HFF-Myc (cell line): Measurements from ENCODE around the gene RALGAPA2.

Experiments used
- DNase-seq: peaks from one replicate; pipeline ENCODE4 v3.0.0-alpha.2; 2011; ENCODE audit warnings: low read depth; ENCODE audit errors: extremely low read depth
- H3K4me3 ChIP-seq: replicated peaks from 2 replicates; pipeline ENCODE4 v1.5.1; 2011; ENCODE audit warnings: low read depth, mild to moderate bottlenecking, control low read depth, low read length
- CTCF ChIP-seq: IDR thresholded peaks from 2 replicates; pipeline ENCODE4 v1.5.1; 2012; ENCODE audit warnings: mild to moderate bottlenecking, low read depth, low read length, control low read depth; ENCODE audit errors: missing control alignments

Gene RALGAPA2

GRCh38 chr20:20573797-20574196 lies 138.6 kb downstream of the RALGAPA2 start:
- no peak for DNase-seq
- H3K4me3 ChIP-seq: no peak overlapping the region
- no peak for TF ChIP-seq CTCF

- no peak for TF ChIP-seq CTCF
- no peak overlapping the region for H3K4me3 ChIP-seq
- DNase-seq: no peak
Measured at GRCh38 chr20:20571068-20571780, 141.2 kb downstream of the RALGAPA2 start.

- DNase-seq: no peak
- TF ChIP-seq CTCF: peak; percentile 70
- H3K4me3 ChIP-seq: no peak overlapping the region
Measured at GRCh38 chr20:20568604-20569205, 143.7 kb downstream of the RALGAPA2 start.

GRCh38 chr20:20567712-20568111 lies 144.7 kb downstream of the RALGAPA2 start:
- DNase-seq: no peak
- no peak overlapping the region for H3K4me3 ChIP-seq
- TF ChIP-seq CTCF: no peak

GRCh38 chr20:20566516-20566915 lies 145.9 kb downstream of the RALGAPA2 start:
- no peak for TF ChIP-seq CTCF
- no peak overlapping the region for H3K4me3 ChIP-seq
- DNase-seq: no peak

GRCh38 chr20:20564279-20564678 lies 148.2 kb downstream of the RALGAPA2 start:
- H3K4me3 ChIP-seq: no peak overlapping the region
- DNase-seq: no peak
- no peak for TF ChIP-seq CTCF

GRCh38 chr20:20562507-20562906 lies 149.9 kb downstream of the RALGAPA2 start:
- no peak for DNase-seq
- TF ChIP-seq CTCF: no peak
- no peak overlapping the region for H3K4me3 ChIP-seq
